Neural cell (in vitro differentiated cells): ENCODE measurements around the gene MRPL44. TPM values are rescaled to one million over a fixed set of nuclear protein-coding genes. Genes with fewer than 3 reads are reported as not detected.

Source experiments
- H2AFZ ChIP-seq: fragments of 200-600, 300-800 bp; sonication (generic), shearing (Covaris generic); 2 replicates; pipeline ENCODE4 v1.6.0; 2014; ENCODE audit warnings: low read depth, mild to moderate bottlenecking, antibody characterized with exemption, low read length, moderate library complexity
- H3F3A ChIP-seq: fragments of 200-600 bp; shearing (Covaris generic); 2 replicates; pipeline ENCODE4 v1.6.1; 2016; ENCODE audit warnings: mild to moderate bottlenecking, moderate library complexity, mixed read lengths, antibody characterized with exemption, low read length; ENCODE audit not compliant: insufficient read depth, poor library complexity, severe bottlenecking
- H3K27ac ChIP-seq: fragments of 200-600, 300-800 bp; sonication (generic), shearing (Covaris generic); 2 replicates; pipeline ENCODE4 v1.5.1; 2014; ENCODE audit warnings: mild to moderate bottlenecking, low read length, moderate library complexity
- H3K27me3 ChIP-seq: fragments of 300-800, 200-600 bp; sonication (generic), shearing (Covaris generic); 2 replicates; pipeline ENCODE4 v1.6.0; 2014; ENCODE audit warnings: mild to moderate bottlenecking, low read depth, low read length, moderate library complexity; ENCODE audit not compliant: insufficient read depth
- H3K36me3 ChIP-seq: fragments of 300-800, 200-600 bp; sonication (generic), shearing (Covaris generic); 2 replicates; pipeline ENCODE4 v1.5.1; 2014; ENCODE audit warnings: mild to moderate bottlenecking, antibody characterized with exemption, low read length, moderate library complexity; ENCODE audit not compliant: insufficient read depth
- H3K4me2 ChIP-seq: fragments of 300-800, 200-600 bp; sonication (generic), shearing (Covaris generic); 2 replicates; pipeline ENCODE4 v1.6.0; 2014; ENCODE audit warnings: mild to moderate bottlenecking, low read length
- H3K4me3 ChIP-seq: fragments of 300-800, 200-600 bp; sonication (generic), shearing (Covaris generic); 2 replicates; pipeline ENCODE4 v1.5.1; 2014; ENCODE audit warnings: mild to moderate bottlenecking, low read length, moderate library complexity
- H3K79me2 ChIP-seq: fragments of 200-600 bp; shearing (Covaris generic); replicated peaks from 2 replicates; pipeline ENCODE4 v1.6.0; 2014; ENCODE audit warnings: mild to moderate bottlenecking, low read length, moderate library complexity; ENCODE audit not compliant: insufficient read depth
- H3K9ac ChIP-seq: fragments of 300-800, 200-600 bp; sonication (generic), shearing (Covaris generic); 2 replicates; pipeline ENCODE4 v1.6.1; 2016; ENCODE audit warnings: mild to moderate bottlenecking, low read length, mixed read lengths
- H3K9me2 ChIP-seq: fragments of 200-600 bp; shearing (Covaris generic); 2 replicates; pipeline ENCODE4 v1.6.1; 2016; ENCODE audit warnings: mild to moderate bottlenecking, low read length, mixed read lengths; ENCODE audit not compliant: insufficient read depth
- H3K9me3 ChIP-seq: fragments of 200-600, 300-800 bp; sonication (generic), shearing (Covaris generic); 2 replicates; pipeline ENCODE4 v1.6.1; 2016; ENCODE audit warnings: mild to moderate bottlenecking, mixed run types, low read length, moderate library complexity, mixed read lengths
- H4K20me1 ChIP-seq: fragments of 200-600 bp; shearing (Covaris generic); 2 replicates; pipeline ENCODE4 v1.6.1; 2016; ENCODE audit warnings: mild to moderate bottlenecking, mixed run types; ENCODE audit not compliant: insufficient read depth
- EP300 ChIP-seq: fragments of 450-650 bp; conservative IDR thresholded peaks from 2 replicates; pipeline ENCODE4 v1.6.1; 2014; ENCODE audit warnings: antibody characterized with exemption, mild to moderate bottlenecking, moderate library complexity; ENCODE audit not compliant: poor library complexity, severe bottlenecking
- EZH2 ChIP-seq: fragments of 200-600, 300-800 bp; shearing (Covaris generic), sonication (generic); IDR thresholded peaks from 2 replicates; pipeline ENCODE4 v1.6.1; 2014; ENCODE audit warnings: antibody characterized with exemption, low read length, borderline replicate concordance, mild to moderate bottlenecking; ENCODE audit not compliant: insufficient read depth, poor library complexity, severe bottlenecking
- MXI1 ChIP-seq: fragments of 450-650 bp; conservative IDR thresholded peaks from 2 replicates; pipeline ENCODE4 v1.6.1; 2014; ENCODE audit warnings: antibody characterized with exemption, mild to moderate bottlenecking; ENCODE audit not compliant: poor library complexity, severe bottlenecking
- POLR2AphosphoS5 ChIP-seq: IDR thresholded peaks from 2 replicates; pipeline ENCODE4 v1.6.1; 2012
- RAD21 ChIP-seq: fragments of 450-650 bp; conservative IDR thresholded peaks from 2 replicates; pipeline ENCODE4 v1.6.1; 2014; ENCODE audit warnings: antibody characterized with exemption, mild to moderate bottlenecking, moderate library complexity
- SMC3 ChIP-seq: fragments of 450-650 bp; conservative IDR thresholded peaks from 2 replicates; pipeline ENCODE4 v1.6.1; 2014; ENCODE audit warnings: antibody characterized with exemption, mild to moderate bottlenecking, moderate library complexity; ENCODE audit not compliant: poor library complexity
- TAF1 ChIP-seq: IDR thresholded peaks from 2 replicates; pipeline ENCODE4 v1.6.1; 2012; ENCODE audit warnings: low read depth
- polyA plus RNA-seq: library from polyadenylated mRNA; depleted of rRNA; stranded (reverse); fragments of >200 nt; gene quantifications from 2 replicates; pipeline ENCODE4 v1.2.3, GENCODE V29; 2014
- TF ChIP-seq, protein P1 (sequence below): fragments of 450-650 bp; IDR thresholded peaks from 2 replicates; pipeline ENCODE4 v1.5.1; 2014; ENCODE audit warnings: antibody characterized with exemption, mild to moderate bottlenecking, moderate library complexity; ENCODE audit not compliant: poor library complexity, severe bottlenecking
- TF ChIP-seq, protein P2 (sequence below): IDR thresholded peaks from 2 replicates; pipeline ENCODE4 v1.6.1; 2012; ENCODE audit warnings: borderline replicate concordance

The MRPL44 gene
- polyA plus RNA-seq, 1 donor from 2014 or later, result 70.6 TPM

DNA sequence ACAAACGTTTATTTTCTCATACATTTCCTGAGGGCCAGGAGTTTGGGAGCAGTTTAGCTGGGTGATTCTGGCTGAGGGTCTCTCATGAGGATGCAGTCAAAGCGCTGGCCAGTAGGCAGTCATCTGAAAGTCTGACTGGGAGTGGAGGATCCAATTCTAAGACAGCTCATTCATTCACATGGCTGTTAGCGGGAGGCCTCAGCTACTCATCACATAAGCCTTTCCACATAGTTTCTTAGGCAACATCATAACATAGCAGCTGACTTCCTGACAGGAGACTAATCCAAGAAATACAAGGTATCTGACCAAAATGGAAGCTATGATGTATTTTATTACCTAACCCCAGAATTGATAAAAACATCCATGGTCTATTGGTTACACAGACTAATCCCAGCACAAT is 2.9 kb upstream of the MRPL44 start:
- Histone ChIP-seq H3K4me3 (no peak overlapping the region), H3K9ac (no peak overlapping the region), H3K9me3 (no peaks in the 10 kb centered on the region), H3F3A (no peaks in the 10 kb centered on the region), H3K27ac (no peak overlapping the region), H2AFZ (no peak overlapping the region), H3K79me2 (peaks cover 19% of the 10 kb centered on the region), H4K20me1 (no peaks in the 10 kb centered on the region), H3K4me2 (no peak overlapping the region), H3K27me3 (no peaks in the 10 kb centered on the region), H3K36me3 (no peaks in the 10 kb centered on the region), H3K9me2 (no peaks in the 10 kb centered on the region)
- TF ChIP-seq RAD21 (no peak), EP300 (no peak), POLR2AphosphoS5 (no peak), MXI1 (no peak), EZH2 (no peak), SMC3 (no peak), TAF1 (no peak)
- TF ChIP-seq, protein P1, sequence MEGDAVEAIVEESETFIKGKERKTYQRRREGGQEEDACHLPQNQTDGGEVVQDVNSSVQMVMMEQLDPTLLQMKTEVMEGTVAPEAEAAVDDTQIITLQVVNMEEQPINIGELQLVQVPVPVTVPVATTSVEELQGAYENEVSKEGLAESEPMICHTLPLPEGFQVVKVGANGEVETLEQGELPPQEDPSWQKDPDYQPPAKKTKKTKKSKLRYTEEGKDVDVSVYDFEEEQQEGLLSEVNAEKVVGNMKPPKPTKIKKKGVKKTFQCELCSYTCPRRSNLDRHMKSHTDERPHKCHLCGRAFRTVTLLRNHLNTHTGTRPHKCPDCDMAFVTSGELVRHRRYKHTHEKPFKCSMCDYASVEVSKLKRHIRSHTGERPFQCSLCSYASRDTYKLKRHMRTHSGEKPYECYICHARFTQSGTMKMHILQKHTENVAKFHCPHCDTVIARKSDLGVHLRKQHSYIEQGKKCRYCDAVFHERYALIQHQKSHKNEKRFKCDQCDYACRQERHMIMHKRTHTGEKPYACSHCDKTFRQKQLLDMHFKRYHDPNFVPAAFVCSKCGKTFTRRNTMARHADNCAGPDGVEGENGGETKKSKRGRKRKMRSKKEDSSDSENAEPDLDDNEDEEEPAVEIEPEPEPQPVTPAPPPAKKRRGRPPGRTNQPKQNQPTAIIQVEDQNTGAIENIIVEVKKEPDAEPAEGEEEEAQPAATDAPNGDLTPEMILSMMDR, result no peak
- TF ChIP-seq, protein P2, sequence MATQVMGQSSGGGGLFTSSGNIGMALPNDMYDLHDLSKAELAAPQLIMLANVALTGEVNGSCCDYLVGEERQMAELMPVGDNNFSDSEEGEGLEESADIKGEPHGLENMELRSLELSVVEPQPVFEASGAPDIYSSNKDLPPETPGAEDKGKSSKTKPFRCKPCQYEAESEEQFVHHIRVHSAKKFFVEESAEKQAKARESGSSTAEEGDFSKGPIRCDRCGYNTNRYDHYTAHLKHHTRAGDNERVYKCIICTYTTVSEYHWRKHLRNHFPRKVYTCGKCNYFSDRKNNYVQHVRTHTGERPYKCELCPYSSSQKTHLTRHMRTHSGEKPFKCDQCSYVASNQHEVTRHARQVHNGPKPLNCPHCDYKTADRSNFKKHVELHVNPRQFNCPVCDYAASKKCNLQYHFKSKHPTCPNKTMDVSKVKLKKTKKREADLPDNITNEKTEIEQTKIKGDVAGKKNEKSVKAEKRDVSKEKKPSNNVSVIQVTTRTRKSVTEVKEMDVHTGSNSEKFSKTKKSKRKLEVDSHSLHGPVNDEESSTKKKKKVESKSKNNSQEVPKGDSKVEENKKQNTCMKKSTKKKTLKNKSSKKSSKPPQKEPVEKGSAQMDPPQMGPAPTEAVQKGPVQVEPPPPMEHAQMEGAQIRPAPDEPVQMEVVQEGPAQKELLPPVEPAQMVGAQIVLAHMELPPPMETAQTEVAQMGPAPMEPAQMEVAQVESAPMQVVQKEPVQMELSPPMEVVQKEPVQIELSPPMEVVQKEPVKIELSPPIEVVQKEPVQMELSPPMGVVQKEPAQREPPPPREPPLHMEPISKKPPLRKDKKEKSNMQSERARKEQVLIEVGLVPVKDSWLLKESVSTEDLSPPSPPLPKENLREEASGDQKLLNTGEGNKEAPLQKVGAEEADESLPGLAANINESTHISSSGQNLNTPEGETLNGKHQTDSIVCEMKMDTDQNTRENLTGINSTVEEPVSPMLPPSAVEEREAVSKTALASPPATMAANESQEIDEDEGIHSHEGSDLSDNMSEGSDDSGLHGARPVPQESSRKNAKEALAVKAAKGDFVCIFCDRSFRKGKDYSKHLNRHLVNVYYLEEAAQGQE, result no peak

DNA sequence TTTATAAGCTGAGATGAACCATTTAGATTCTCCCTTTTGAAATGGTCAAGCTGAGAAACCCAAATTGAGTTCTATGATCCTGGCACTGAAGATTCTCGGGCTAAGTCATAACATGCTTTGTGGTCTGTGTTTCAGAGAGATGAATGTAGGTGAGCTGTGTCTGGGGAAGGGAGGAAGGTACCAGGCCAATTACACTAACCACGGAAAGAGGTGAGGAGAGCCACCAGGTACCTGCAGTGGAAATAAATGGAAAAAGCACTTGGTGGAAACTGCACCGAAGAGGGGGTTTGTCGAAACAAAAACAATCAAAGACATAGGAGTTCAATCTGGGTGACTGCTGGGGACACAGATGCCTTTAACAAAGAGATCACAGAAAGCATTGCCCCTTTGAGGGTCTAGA is 963 bp upstream of the MRPL44 start:
- Histone ChIP-seq H3K9me3 (no peaks in the 10 kb centered on the region), H3K9ac (no peak overlapping the region), H3F3A (no peaks in the 10 kb centered on the region), H3K27me3 (no peaks in the 10 kb centered on the region), H3K79me2 (peaks cover 38% of the 10 kb centered on the region), H3K4me2 (no peak overlapping the region), H3K27ac (no peak overlapping the region), H4K20me1 (no peaks in the 10 kb centered on the region), H2AFZ (no peak overlapping the region), H3K9me2 (no peaks in the 10 kb centered on the region), H3K4me3 (no peak overlapping the region), H3K36me3 (no peaks in the 10 kb centered on the region)
- TF ChIP-seq TAF1, result no peak
- no peak for TF ChIP-seq EP300
- no peak for TF ChIP-seq SMC3
- no peak for TF ChIP-seq RAD21
- no peak for TF ChIP-seq MXI1
- TF ChIP-seq, protein P1, result no peak
- TF ChIP-seq EZH2, result no peak
- TF ChIP-seq, protein P2, result no peak
- TF ChIP-seq POLR2AphosphoS5, result no peak
